Kidney epithelial cell (primary cell): ENCODE data around the gene LONRF2. TPM values are rescaled to one million over a fixed set of nuclear protein-coding genes. Genes with fewer than 3 reads are reported as not detected.
"Not testable (repeated sequence)": the region's sequence is repeated elsewhere in the genome, so short reads cannot be mapped to it uniquely, and the experiment has no call there.

Experiments used
- DNase-seq: peaks from one replicate; pipeline ENCODE4 v3.0.0-alpha.2; 2010; ENCODE audit warnings: low read depth
- H3K27me3 ChIP-seq: 2 replicates; pipeline ENCODE4 v1.6.0; 2011; ENCODE audit warnings: low read length; ENCODE audit not compliant: control insufficient read depth, insufficient read depth
- H3K36me3 ChIP-seq: 2 replicates; pipeline ENCODE4 v1.5.1; 2011; ENCODE audit warnings: low read length; ENCODE audit not compliant: control insufficient read depth, insufficient read depth
- H3K4me3 ChIP-seq: 2 replicates; pipeline ENCODE4 v1.5.1; 2011; ENCODE audit warnings: low read depth, mild to moderate bottlenecking, control low read depth, low read length
- total RNA-seq: library from RNA; depleted of rRNA; stranded (reverse); fragments of >200 nt; gene quantifications from 2 replicates; pipeline ENCODE4 v1.2.3, GENCODE V29; 2015
- TF ChIP-seq, protein P1 (sequence below): IDR thresholded peaks from 2 replicates; pipeline ENCODE4 v1.5.1; 2011; ENCODE audit warnings: mild to moderate bottlenecking, moderate library complexity, low read length, control low read depth, inconsistent platforms; ENCODE audit not compliant: insufficient read depth, poor library complexity, severe bottlenecking

Gene LONRF2
- total RNA-seq, 1 donor from 2014 or later, result 3.3 TPM

DNA sequence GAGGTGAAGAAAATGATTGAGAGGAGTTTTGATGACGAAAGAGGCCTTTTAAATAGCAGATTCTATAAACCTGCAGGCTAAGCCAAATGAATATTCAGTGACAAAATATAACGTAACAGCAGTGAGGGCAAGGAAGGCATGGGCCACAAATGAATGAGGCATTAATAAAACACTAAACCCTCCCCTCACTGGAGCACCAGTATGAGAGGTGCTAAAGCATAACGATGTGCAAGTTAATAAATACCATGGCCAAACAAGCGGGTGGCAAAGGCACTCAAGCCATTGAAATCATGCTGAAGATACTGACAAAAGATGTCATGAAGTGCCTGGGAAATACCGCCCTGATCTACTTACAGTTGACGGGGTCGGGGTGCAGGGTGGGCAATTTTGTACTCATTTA lies 30.2 kb upstream of the LONRF2 start:
- no peak for DNase-seq
- TF ChIP-seq, protein P1, sequence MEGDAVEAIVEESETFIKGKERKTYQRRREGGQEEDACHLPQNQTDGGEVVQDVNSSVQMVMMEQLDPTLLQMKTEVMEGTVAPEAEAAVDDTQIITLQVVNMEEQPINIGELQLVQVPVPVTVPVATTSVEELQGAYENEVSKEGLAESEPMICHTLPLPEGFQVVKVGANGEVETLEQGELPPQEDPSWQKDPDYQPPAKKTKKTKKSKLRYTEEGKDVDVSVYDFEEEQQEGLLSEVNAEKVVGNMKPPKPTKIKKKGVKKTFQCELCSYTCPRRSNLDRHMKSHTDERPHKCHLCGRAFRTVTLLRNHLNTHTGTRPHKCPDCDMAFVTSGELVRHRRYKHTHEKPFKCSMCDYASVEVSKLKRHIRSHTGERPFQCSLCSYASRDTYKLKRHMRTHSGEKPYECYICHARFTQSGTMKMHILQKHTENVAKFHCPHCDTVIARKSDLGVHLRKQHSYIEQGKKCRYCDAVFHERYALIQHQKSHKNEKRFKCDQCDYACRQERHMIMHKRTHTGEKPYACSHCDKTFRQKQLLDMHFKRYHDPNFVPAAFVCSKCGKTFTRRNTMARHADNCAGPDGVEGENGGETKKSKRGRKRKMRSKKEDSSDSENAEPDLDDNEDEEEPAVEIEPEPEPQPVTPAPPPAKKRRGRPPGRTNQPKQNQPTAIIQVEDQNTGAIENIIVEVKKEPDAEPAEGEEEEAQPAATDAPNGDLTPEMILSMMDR, result no peak
- Histone ChIP-seq H3K4me3 (no peak overlapping the region), H3K36me3 (no peaks in the 10 kb centered on the region), H3K27me3 (no peaks in the 10 kb centered on the region)

DNA sequence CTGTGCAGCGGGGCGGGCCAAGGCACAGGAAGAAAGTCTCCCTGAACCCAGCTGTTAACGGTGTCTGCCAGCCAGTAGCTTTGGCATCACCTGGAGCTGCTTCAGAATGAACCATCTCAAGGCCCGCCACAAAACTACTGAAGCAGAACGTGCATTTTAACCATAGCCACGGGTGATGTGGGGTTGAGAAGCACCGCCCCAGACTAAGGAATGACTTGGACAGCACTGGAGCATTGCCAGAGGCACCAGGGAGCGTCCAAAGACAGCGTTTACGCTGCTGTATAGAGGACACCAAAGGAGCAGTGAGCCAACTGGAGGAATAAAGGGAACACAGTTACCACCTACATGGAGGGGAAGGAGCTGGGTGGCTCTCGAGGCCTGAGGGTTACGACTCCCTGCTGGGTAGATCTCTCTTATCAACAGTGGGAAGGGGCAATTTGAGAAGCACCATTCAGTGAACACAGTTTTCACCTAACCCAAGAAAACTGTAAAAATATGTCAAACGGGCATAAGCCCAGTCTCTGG lies 28.4 kb upstream of the LONRF2 start:
- Histone ChIP-seq H3K36me3 (no peaks in the 10 kb centered on the region), H3K4me3 (no peak overlapping the region), H3K27me3 (no peaks in the 10 kb centered on the region)
- TF ChIP-seq, protein P1, result no peak
- DNase-seq, result no peak

DNA sequence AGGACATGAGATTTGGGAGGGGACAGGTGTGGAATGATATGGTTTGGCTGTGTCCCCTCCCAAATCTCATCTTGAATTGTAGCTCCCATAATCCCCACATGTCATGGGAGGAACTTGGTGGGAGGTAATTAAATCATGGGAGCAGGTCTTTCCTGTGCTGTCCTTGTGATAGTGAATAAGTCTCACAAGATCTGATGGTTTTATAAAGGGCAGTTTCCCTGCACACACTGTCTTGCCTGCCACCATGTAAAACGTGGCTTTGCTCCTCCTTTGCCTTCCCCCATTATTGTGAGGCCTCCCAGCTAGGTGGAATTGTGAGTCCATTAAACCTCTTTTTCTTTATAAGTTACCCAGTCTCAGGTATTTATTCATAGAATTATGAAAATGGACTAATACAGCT lies 22.8 kb upstream of the LONRF2 start:
- not testable (repeated sequence) for H3K36me3 ChIP-seq, H3K27me3 ChIP-seq, H3K4me3 ChIP-seq, DNase-seq

DNA sequence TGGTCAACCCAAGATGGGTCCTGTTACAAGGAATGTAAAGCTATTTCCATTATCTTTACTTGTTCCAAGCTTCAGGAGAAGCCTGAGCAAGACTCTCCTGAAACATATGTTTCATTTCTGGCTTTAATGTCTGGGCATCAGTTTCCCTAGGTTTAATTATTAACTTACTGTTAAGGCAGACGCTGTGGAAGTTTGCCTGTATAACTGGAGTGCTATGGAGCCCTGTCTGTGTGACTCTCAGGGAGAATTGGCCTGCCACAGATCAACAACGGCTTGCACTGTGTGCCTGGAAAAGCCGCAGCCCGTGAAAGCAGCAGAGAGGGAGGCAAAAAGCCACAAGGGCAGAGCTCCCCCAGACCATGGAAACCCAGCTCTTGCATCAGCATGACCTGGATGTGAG lies 22.1 kb upstream of the LONRF2 start:
- Histone ChIP-seq H3K4me3 (no peak overlapping the region), H3K27me3 (peaks cover 2% of the 10 kb centered on the region), H3K36me3 (no peaks in the 10 kb centered on the region)
- DNase-seq, result no peak
- TF ChIP-seq, protein P1, result no peak

DNA sequence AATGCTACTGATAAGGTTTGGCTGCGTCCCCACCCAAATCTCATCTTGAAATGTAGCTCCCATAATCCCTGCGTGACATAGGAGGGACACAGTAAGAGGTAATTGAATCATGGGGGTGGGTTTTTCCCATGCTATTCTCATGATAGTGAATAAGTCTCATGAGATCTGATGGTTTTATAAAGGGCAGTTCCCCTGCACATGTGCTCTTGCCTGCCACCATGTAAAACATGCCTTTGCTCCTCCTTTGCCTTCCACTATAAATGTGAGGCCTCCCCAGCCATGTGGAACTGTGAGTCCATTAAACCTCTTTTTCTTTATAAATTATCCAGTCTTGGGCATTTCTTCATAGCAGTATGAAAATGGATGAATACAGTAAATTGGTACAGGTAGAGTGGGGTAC lies 20.2 kb upstream of the LONRF2 start:
- not testable (repeated sequence) for H3K4me3 ChIP-seq, DNase-seq, H3K27me3 ChIP-seq, H3K36me3 ChIP-seq

DNA sequence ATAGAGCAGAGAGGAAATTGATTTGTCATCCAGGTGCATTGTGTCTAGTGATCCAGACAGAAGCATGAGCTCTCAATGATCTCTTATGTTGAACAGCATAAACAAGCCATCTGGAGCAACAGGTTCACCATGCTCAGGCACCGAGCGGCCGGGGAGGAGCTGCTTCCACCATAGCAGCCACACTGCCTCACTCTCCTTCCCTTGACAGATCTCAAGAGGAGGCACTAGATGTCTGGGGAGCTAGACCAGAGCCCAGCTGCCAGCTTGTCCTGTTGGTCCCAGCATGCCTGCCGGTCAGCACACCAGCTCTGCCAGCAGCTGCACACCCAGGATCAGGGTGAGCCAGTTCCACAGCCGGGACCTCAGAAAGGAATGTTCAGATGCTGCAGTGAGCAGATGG lies 17.5 kb upstream of the LONRF2 start:
- no peak for DNase-seq
- H3K27me3 ChIP-seq, result peaks cover 2% of the 10 kb centered on the region
- TF ChIP-seq, protein P1, result no peak
- no peak overlapping the region for H3K4me3 ChIP-seq
- no peaks in the 10 kb centered on the region for H3K36me3 ChIP-seq

DNA sequence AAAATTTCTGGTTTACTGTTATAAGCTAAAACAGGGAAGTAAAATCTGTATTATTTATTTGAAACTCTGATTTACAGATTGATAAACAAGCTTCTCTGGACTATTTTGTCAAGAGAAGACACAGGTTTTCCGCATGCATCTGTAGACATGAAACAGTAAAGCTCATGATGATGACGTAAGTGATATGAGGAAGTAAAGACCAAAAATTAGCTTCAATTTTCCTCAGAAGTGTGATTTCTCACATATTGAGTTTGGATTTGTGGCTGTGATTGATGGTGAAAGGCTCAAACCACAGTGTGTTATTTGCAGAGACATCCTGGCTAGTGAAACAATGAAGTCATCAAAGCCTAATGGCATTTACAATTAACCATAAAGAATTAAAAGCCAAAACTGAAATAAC lies 12.6 kb upstream of the LONRF2 start:
- Histone ChIP-seq H3K4me3 (no peak overlapping the region), H3K36me3 (no peaks in the 10 kb centered on the region), H3K27me3 (peaks cover 2% of the 10 kb centered on the region)
- DNase-seq, result no peak
- TF ChIP-seq, protein P1, result no peak
